ENCODE data around the gene NAALADL2. TPM values are rescaled to one million over a fixed set of nuclear protein-coding genes. Genes with fewer than 3 reads are reported as not detected.

The NAALADL2 gene
- total and polyA plus RNA-seq, 2 of the 8 experiments (the other 6 are each of a cell fraction or from before 2014, with no cell fraction given): 0.12 to 0.22 TPM

DNA sequence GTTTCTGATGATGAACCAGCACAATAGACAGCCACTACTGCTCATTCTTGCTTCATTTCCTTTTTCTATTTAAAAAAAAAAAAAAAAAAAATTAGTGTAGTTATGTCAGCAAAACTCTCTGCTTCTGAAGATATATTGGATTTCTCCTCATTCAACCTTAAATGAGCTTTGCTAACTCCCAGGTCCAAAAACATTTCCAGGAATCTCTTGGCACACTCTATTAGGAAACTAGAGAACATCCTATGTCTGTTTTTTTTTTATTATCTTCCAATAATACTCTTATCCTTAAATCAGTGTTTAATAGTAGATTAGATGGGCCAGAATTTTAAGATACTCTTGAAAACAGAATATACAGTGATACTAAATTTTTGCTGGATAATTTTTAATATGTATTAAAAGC lies 398.0 kb downstream of the NAALADL2 start (continued):
- TF ChIP-seq, protein P1, sequence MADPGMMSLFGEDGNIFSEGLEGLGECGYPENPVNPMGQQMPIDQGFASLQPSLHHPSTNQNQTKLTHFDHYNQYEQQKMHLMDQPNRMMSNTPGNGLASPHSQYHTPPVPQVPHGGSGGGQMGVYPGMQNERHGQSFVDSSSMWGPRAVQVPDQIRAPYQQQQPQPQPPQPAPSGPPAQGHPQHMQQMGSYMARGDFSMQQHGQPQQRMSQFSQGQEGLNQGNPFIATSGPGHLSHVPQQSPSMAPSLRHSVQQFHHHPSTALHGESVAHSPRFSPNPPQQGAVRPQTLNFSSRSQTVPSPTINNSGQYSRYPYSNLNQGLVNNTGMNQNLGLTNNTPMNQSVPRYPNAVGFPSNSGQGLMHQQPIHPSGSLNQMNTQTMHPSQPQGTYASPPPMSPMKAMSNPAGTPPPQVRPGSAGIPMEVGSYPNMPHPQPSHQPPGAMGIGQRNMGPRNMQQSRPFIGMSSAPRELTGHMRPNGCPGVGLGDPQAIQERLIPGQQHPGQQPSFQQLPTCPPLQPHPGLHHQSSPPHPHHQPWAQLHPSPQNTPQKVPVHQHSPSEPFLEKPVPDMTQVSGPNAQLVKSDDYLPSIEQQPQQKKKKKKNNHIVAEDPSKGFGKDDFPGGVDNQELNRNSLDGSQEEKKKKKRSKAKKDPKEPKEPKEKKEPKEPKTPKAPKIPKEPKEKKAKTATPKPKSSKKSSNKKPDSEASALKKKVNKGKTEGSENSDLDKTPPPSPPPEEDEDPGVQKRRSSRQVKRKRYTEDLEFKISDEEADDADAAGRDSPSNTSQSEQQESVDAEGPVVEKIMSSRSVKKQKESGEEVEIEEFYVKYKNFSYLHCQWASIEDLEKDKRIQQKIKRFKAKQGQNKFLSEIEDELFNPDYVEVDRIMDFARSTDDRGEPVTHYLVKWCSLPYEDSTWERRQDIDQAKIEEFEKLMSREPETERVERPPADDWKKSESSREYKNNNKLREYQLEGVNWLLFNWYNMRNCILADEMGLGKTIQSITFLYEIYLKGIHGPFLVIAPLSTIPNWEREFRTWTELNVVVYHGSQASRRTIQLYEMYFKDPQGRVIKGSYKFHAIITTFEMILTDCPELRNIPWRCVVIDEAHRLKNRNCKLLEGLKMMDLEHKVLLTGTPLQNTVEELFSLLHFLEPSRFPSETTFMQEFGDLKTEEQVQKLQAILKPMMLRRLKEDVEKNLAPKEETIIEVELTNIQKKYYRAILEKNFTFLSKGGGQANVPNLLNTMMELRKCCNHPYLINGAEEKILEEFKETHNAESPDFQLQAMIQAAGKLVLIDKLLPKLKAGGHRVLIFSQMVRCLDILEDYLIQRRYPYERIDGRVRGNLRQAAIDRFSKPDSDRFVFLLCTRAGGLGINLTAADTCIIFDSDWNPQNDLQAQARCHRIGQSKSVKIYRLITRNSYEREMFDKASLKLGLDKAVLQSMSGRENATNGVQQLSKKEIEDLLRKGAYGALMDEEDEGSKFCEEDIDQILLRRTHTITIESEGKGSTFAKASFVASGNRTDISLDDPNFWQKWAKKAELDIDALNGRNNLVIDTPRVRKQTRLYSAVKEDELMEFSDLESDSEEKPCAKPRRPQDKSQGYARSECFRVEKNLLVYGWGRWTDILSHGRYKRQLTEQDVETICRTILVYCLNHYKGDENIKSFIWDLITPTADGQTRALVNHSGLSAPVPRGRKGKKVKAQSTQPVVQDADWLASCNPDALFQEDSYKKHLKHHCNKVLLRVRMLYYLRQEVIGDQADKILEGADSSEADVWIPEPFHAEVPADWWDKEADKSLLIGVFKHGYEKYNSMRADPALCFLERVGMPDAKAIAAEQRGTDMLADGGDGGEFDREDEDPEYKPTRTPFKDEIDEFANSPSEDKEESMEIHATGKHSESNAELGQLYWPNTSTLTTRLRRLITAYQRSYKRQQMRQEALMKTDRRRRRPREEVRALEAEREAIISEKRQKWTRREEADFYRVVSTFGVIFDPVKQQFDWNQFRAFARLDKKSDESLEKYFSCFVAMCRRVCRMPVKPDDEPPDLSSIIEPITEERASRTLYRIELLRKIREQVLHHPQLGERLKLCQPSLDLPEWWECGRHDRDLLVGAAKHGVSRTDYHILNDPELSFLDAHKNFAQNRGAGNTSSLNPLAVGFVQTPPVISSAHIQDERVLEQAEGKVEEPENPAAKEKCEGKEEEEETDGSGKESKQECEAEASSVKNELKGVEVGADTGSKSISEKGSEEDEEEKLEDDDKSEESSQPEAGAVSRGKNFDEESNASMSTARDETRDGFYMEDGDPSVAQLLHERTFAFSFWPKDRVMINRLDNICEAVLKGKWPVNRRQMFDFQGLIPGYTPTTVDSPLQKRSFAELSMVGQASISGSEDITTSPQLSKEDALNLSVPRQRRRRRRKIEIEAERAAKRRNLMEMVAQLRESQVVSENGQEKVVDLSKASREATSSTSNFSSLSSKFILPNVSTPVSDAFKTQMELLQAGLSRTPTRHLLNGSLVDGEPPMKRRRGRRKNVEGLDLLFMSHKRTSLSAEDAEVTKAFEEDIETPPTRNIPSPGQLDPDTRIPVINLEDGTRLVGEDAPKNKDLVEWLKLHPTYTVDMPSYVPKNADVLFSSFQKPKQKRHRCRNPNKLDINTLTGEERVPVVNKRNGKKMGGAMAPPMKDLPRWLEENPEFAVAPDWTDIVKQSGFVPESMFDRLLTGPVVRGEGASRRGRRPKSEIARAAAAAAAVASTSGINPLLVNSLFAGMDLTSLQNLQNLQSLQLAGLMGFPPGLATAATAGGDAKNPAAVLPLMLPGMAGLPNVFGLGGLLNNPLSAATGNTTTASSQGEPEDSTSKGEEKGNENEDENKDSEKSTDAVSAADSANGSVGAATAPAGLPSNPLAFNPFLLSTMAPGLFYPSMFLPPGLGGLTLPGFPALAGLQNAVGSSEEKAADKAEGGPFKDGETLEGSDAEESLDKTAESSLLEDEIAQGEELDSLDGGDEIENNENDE (IDR thresholded peaks at IDR 0.05; ENCODE audit: insufficient replicate concordance, low read length): no peak
- TF ChIP-seq, protein P2, sequence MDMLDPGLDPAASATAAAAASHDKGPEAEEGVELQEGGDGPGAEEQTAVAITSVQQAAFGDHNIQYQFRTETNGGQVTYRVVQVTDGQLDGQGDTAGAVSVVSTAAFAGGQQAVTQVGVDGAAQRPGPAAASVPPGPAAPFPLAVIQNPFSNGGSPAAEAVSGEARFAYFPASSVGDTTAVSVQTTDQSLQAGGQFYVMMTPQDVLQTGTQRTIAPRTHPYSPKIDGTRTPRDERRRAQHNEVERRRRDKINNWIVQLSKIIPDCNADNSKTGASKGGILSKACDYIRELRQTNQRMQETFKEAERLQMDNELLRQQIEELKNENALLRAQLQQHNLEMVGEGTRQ (IDR thresholded peaks at IDR 0.05; ENCODE audit: low read length): no peak
- TF ChIP-seq, protein P3, sequence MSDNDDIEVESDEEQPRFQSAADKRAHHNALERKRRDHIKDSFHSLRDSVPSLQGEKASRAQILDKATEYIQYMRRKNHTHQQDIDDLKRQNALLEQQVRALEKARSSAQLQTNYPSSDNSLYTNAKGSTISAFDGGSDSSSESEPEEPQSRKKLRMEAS (IDR thresholded peaks at IDR 0.05): no peak
- no peak for TF ChIP-seq POU5F1 (IDR thresholded peaks at IDR 0.05; ENCODE audit: low read depth, low read length)
